Endothelial cell of hepatic sinusoid (primary cell): ENCODE measurements around the gene CT45A2.
"Not testable (repeated sequence)": the region's sequence is repeated elsewhere in the genome, so short reads cannot be mapped to it uniquely, and the experiment has no call there.

ENCODE experiments used
- in situ Hi-C: cut with HindIII; loops from 2 replicates; pipeline ENCODE4 v1.10.0; 2017; ENCODE audit warnings: low sequenced_read_pairs

Gene CT45A2

GRCh38 chrX:135819912-135820311 is at the start of gene CT45A2:
TSS of gene CT45A2 (minus strand) at chrX:135820012. CDS start at chrX:135816265, 3,747 bp downstream.
- in situ Hi-C loops: not testable (repeated sequence)

GRCh38 chrX:135854438-135854837 is 34.6 kb upstream of the CT45A2 start, which contains the start of gene CT45A8:
TSS of gene CT45A8 (minus strand) at chrX:135854538. CDS start at chrX:135850783, 3,755 bp downstream.
- in situ Hi-C loops: not testable (repeated sequence)

- in situ Hi-C loops: not testable (repeated sequence)
These were observed 17.4 kb upstream of the CT45A2 start, which contains the start of gene CT45A7 for GRCh38 chrX:135837180-135837579. TSS of gene CT45A7 (minus strand) at chrX:135837280. CDS start at chrX:135833533, 3,747 bp downstream.

GRCh38 chrX:135802687-135803086 is 17.1 kb downstream of the CT45A2 start, which contains the start of gene CT45A6:
TSS of gene CT45A6 (minus strand) at chrX:135802787. CDS start at chrX:135798993, 3,794 bp downstream.
- in situ Hi-C loops: not testable (repeated sequence)

- in situ Hi-C loops: not testable (repeated sequence)
These were observed 34.4 kb downstream of the CT45A2 start, which contains the start of gene CT45A5 for GRCh38 chrX:135785403-135785802. TSS of gene CT45A5 (minus strand) at chrX:135785503. CDS start at chrX:135781729, 3,774 bp downstream.

- in situ Hi-C loops: not testable (repeated sequence)
These were observed 51.7 kb downstream of the CT45A2 start, which contains the start of gene CT45A3 for GRCh38 chrX:135768091-135768490. TSS of gene CT45A3 (minus strand) at chrX:135768191. CDS start at chrX:135764444, 3,747 bp downstream.
